ENCODE data around the gene GSE1. TPM values are rescaled to one million over a fixed set of nuclear protein-coding genes. Genes with fewer than 3 reads are reported as not detected.

GSE1 gene
- total and polyA plus RNA-seq, 2 of the 13 experiments (the other 11 are each of a cell fraction or from before 2014, with no cell fraction given): 16.1 to 31.2 TPM

DNA sequence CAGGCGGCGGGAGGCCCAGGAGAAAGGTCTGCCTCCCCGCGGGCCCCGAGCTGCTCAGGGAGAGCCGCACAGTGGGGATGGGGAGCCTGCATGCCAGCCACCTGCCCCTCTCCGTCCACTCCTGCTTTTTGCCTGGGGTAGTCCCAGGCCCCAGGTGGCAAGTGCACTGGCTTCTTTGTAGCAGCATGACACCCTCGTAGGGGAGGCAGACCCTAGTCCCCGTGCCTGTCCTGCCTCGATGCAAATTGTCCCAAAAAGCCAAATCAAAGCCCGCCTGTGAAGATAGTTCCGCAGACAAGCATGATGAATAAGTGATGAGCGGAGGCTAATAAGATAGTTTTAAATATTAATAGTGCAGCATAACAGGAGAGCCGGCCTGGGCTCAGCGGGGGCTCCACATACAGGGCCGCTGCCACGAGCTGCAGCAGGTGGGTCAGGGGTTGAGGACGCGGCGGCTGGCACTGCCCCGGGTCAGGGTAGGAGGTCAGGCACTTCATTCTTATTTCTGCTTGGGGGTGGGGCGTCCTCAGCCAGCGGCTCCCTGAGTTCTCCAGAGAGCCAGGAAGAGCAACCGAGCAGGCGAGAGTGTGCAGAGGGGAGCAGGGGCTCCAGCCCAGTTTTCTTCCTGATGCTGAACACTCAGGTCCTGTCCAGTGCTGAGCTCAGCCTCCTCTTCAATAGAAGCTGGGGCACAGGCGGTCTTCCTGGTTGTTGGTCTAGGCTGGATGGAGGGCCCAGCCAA is 48.8 kb downstream of the GSE1 start:
- intact Hi-C loops (cut with micrococcal nuclease; ENCODE audit: unreplicated experiment): no loop called here
- POLR2A ChIA-PET: no interaction called here
- H3K9ac ChIP-seq (ENCODE audit: insufficient read depth, low read depth, low read length): no peak overlapping the region

DNA sequence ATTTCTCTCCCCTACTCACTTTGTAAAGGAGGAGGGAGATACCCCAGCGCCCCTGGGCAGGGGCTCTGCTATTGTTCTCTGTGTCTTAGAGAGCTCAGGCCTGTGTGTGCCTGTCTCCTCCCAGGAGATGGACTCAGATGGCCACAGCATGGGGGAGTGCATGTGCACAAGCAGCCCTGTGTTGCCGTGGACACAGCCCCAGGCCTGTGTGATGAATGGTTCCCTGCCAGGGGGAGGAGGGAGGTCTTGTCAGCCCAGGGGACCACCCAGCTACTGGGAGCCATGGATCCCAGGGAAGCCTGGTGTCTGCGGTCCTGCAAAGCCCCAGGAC is 49.3 kb downstream of the GSE1 start:
- DNase-seq (ENCODE audit: low spot score): no peak
- Histone ChIP-seq H3K79me2 (ENCODE audit: insufficient read depth, low read length) (no peaks in the 10 kb centered on the region), H3K27me3 (ENCODE audit: control insufficient read depth in 1 of 2, insufficient read depth in 2 of 2, low read length in 2 of 2) (no peaks in the 10 kb centered on the region), H3K27ac (ENCODE audit: extremely low read length, insufficient read depth, low read length) (no peak overlapping the region), H3K9me3 (ENCODE audit: low read length) (no peaks in the 10 kb centered on the region), H3K4me1 (ENCODE audit: insufficient read depth, low read length) (no peaks in the 10 kb centered on the region), H3K9ac (ENCODE audit: insufficient read depth, low read depth, low read length) (no peak overlapping the region), H4K20me1 (ENCODE audit: insufficient read depth, low read length) (peaks cover 13% of the 10 kb centered on the region), H3K4me3 (replicated peaks in 1 of 3; ENCODE audit: insufficient read depth in 1 of 3, low read depth in 2 of 3, low read length in 3 of 3) (no peak overlapping the region), H2AFZ (ENCODE audit: low read length) (no peak overlapping the region), H3K36me3 (replicated peaks in 1 of 2; ENCODE audit: control insufficient read depth in 1 of 2, insufficient read depth in 2 of 2, low read length in 2 of 2) (peaks cover 59 to 97% of the 10 kb centered on the region in 2 experiments), H3K4me2 (ENCODE audit: low read depth, low read length) (no peak overlapping the region)
- intact Hi-C loops (cut with micrococcal nuclease; ENCODE audit: unreplicated experiment) (no loop called here), in situ Hi-C loops (cut with HindIII; ENCODE audit: extremely low pct_ligation_motif_present, low pct_unique_long_range_greater_than_20kb) (no loop called here)
- ATAC-seq: no peak
- ChIA-PET CTCF (ENCODE audit: low intra/inter-chr PET ratio, low total read pairs) (no interaction called here), POLR2A (no interaction called here)
- FAIRE-seq: no peak
- no peak for TF ChIP-seq NFE2L1 (CRISPR knock-in tag; IDR thresholded peaks at IDR 0.05; ENCODE audit: borderline replicate concordance)
- TF ChIP-seq SRSF1 (optimal IDR thresholded peaks at IDR 0.05; ENCODE audit: low read depth, low read length): peak; percentile 30
- no peak for TF ChIP-seq ZBTB38 (CRISPR knock-in tag; IDR thresholded peaks at IDR 0.05)
- TF ChIP-seq NRL (CRISPR knock-in tag; IDR thresholded peaks at IDR 0.05; ENCODE audit: borderline replicate concordance): no peak
- TF ChIP-seq FOSL1 (CRISPR knock-in tag; IDR thresholded peaks at IDR 0.05; ENCODE audit: borderline replicate concordance): no peak
- peak; percentile 3 for TF ChIP-seq RBM22 (optimal IDR thresholded peaks at IDR 0.05; ENCODE audit: low read length)
- no peak for TF ChIP-seq PLRG1 (conservative IDR thresholded peaks at IDR 0.05)
- TF ChIP-seq ZMYM4 (CRISPR knock-in tag; IDR thresholded peaks at IDR 0.05): no peak
- TF ChIP-seq, protein P1, sequence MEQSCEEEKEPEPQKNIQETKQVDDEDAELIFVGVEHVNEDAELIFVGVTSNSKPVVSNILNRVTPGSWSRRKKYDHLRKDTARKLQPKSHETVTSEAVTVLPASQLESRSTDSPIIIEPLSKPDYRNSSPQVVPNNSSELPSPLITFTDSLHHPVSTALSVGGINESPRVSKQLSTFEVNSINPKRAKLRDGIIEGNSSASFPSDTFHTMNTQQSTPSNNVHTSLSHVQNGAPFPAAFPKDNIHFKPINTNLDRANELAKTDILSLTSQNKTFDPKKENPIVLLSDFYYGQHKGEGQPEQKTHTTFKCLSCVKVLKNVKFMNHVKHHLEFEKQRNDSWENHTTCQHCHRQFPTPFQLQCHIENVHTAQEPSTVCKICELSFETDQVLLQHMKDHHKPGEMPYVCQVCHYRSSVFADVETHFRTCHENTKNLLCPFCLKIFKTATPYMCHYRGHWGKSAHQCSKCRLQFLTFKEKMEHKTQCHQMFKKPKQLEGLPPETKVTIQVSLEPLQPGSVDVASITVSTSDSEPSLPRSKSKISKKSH (CRISPR knock-in tag; IDR thresholded peaks at IDR 0.05; ENCODE audit: borderline replicate concordance): peak; percentile 21; the same call in 1 of the 2 replicates
- TF ChIP-seq EED (CRISPR knock-in tag; IDR thresholded peaks at IDR 0.05): no peak
- 88% methylated on average over 1 of the region's 3 CpGs for WGBS (ENCODE audit: low lambda C conversion rate)
- BruUV-seq (replicated peaks): no TSS peak

More for the DNA sequence above, 48.8 kb downstream of the GSE1 start:
- no peak for ATAC-seq
- H3K9me3 ChIP-seq (ENCODE audit: low read length): no peaks in the 10 kb centered on the region
- no peak overlapping the region for H3K4me2 ChIP-seq (ENCODE audit: low read depth, low read length)
- H3K27me3 ChIP-seq (ENCODE audit: control insufficient read depth in 1 of 2, insufficient read depth in 2 of 2, low read length in 2 of 2): no peaks in the 10 kb centered on the region
- TF ChIP-seq AGO2 (optimal IDR thresholded peaks at IDR 0.05; ENCODE audit: low read depth, low read length) (peak; percentile 81), RBM22 (optimal IDR thresholded peaks at IDR 0.05; ENCODE audit: low read length) (peak; percentile 43), ZNF232 (CRISPR knock-in tag; IDR thresholded peaks at IDR 0.05; ENCODE audit: borderline replicate concordance) (no peak)
- no peak for FAIRE-seq
- no peak overlapping the region for H2AFZ ChIP-seq (ENCODE audit: low read length)
- DNase-seq (ENCODE audit: low spot score): no peak
- CTCF ChIA-PET (ENCODE audit: low intra/inter-chr PET ratio, low total read pairs): no interaction called here
- no peak overlapping the region for H3K4me3 ChIP-seq (replicated peaks in 1 of 3; ENCODE audit: insufficient read depth in 1 of 3, low read depth in 2 of 3, low read length in 3 of 3)
- H4K20me1 ChIP-seq (ENCODE audit: insufficient read depth, low read length): peaks cover 13% of the 10 kb centered on the region
- H3K36me3 ChIP-seq (replicated peaks in 1 of 2; ENCODE audit: control insufficient read depth in 1 of 2, insufficient read depth in 2 of 2, low read length in 2 of 2): peaks cover 63 to 97% of the 10 kb centered on the region in 2 experiments
- WGBS (ENCODE audit: low lambda C conversion rate): 97% methylated on average over 17 of the region's 26 CpGs
- no peaks in the 10 kb centered on the region for H3K79me2 ChIP-seq (ENCODE audit: insufficient read depth, low read length)
- H3K4me1 ChIP-seq (ENCODE audit: insufficient read depth, low read length): no peaks in the 10 kb centered on the region
- no peak overlapping the region for H3K27ac ChIP-seq (ENCODE audit: extremely low read length, insufficient read depth, low read length)
- in situ Hi-C loops (cut with HindIII; ENCODE audit: extremely low pct_ligation_motif_present, low pct_unique_long_range_greater_than_20kb): no loop called here
- no TSS peak for BruUV-seq (replicated peaks)
